Measurements from ENCODE around the gene PLEKHA7.

DNA sequence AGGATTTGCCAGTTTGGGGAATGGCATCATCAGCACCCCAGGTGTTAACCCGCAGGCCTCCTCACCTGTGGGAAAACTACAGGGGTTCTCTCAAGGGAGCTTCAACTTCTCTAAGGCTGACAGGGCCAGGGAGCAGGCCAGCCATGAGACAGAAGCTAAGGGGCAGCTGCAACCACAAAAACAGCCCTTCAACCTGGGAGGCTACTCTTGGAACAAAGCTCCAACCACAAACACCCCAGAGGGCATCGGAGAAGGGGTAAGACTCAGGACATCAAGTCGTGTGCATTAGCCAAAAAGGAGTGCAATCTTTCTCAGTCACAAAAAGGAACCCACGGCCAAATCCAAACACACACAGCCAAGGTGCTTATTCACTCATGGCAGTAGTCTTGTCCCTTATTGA lies 103.0 kb downstream of the PLEKHA7 start:
- TF ChIP-seq POLR2AphosphoS5 (IDR thresholded peaks at IDR 0.05; ENCODE audit: low read depth) (no peak), GABPA (IDR thresholded peaks at IDR 0.05; ENCODE audit: low read depth) (no peak)
- TF ChIP-seq, protein P1, sequence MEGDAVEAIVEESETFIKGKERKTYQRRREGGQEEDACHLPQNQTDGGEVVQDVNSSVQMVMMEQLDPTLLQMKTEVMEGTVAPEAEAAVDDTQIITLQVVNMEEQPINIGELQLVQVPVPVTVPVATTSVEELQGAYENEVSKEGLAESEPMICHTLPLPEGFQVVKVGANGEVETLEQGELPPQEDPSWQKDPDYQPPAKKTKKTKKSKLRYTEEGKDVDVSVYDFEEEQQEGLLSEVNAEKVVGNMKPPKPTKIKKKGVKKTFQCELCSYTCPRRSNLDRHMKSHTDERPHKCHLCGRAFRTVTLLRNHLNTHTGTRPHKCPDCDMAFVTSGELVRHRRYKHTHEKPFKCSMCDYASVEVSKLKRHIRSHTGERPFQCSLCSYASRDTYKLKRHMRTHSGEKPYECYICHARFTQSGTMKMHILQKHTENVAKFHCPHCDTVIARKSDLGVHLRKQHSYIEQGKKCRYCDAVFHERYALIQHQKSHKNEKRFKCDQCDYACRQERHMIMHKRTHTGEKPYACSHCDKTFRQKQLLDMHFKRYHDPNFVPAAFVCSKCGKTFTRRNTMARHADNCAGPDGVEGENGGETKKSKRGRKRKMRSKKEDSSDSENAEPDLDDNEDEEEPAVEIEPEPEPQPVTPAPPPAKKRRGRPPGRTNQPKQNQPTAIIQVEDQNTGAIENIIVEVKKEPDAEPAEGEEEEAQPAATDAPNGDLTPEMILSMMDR (IDR thresholded peaks at IDR 0.05; ENCODE audit: insufficient read depth, low read length): no peak
- TF ChIP-seq, protein P2, sequence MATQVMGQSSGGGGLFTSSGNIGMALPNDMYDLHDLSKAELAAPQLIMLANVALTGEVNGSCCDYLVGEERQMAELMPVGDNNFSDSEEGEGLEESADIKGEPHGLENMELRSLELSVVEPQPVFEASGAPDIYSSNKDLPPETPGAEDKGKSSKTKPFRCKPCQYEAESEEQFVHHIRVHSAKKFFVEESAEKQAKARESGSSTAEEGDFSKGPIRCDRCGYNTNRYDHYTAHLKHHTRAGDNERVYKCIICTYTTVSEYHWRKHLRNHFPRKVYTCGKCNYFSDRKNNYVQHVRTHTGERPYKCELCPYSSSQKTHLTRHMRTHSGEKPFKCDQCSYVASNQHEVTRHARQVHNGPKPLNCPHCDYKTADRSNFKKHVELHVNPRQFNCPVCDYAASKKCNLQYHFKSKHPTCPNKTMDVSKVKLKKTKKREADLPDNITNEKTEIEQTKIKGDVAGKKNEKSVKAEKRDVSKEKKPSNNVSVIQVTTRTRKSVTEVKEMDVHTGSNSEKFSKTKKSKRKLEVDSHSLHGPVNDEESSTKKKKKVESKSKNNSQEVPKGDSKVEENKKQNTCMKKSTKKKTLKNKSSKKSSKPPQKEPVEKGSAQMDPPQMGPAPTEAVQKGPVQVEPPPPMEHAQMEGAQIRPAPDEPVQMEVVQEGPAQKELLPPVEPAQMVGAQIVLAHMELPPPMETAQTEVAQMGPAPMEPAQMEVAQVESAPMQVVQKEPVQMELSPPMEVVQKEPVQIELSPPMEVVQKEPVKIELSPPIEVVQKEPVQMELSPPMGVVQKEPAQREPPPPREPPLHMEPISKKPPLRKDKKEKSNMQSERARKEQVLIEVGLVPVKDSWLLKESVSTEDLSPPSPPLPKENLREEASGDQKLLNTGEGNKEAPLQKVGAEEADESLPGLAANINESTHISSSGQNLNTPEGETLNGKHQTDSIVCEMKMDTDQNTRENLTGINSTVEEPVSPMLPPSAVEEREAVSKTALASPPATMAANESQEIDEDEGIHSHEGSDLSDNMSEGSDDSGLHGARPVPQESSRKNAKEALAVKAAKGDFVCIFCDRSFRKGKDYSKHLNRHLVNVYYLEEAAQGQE (IDR thresholded peaks at IDR 0.05; ENCODE audit: insufficient replicate concordance, low read depth): no peak
